Endodermal cell (in vitro differentiated cells): ENCODE results near the gene ACADL. TPM values are rescaled to one million over a fixed set of nuclear protein-coding genes. Genes with fewer than 3 reads are reported as not detected.
"Not testable (repeated sequence)": the region's sequence is repeated elsewhere in the genome, so short reads cannot be mapped to it uniquely, and the experiment has no call there.

Experiments used
- DNase-seq: peaks from one replicate; pipeline ENCODE4 v3.0.0-alpha.2; 2017
- H3K27ac ChIP-seq: 2 replicates; pipeline ENCODE4 v1.5.1; 2013; ENCODE audit warnings: mild to moderate bottlenecking, low read depth, low read length, moderate library complexity
- H3K27me3 ChIP-seq: 2 replicates; pipeline ENCODE4 v1.6.1; 2013; ENCODE audit warnings: mild to moderate bottlenecking, low read length, moderate library complexity; ENCODE audit not compliant: insufficient read depth, control insufficient read depth, poor library complexity, severe bottlenecking
- H3K36me3 ChIP-seq: 2 replicates; pipeline ENCODE4 v1.7.0; 2013; ENCODE audit warnings: mild to moderate bottlenecking, low read length, moderate library complexity; ENCODE audit not compliant: control insufficient read depth, insufficient read depth
- H3K4me1 ChIP-seq: one replicate; pipeline ENCODE4 v1.7.0; 2013; ENCODE audit warnings: low read length; ENCODE audit not compliant: control insufficient read depth, insufficient read depth
- H3K4me3 ChIP-seq: 2 replicates; pipeline ENCODE4 v1.5.1; 2013; ENCODE audit warnings: mild to moderate bottlenecking, low read length, moderate library complexity
- H3K9ac ChIP-seq: 2 replicates; pipeline ENCODE4 v1.6.1; 2013; ENCODE audit warnings: mild to moderate bottlenecking, low read length, moderate library complexity; ENCODE audit not compliant: poor library complexity, severe bottlenecking; ENCODE audit errors: extremely low read depth
- H3K9me3 ChIP-seq: 2 replicates; pipeline ENCODE4 v1.6.1; 2013; ENCODE audit warnings: mild to moderate bottlenecking, low read length, moderate library complexity; ENCODE audit not compliant: control insufficient read depth
- H3K27ac Mint-ChIP-seq: 2 replicates; pipeline ENCODE4 v1.8.0; 2020; ENCODE audit warnings: mixed read lengths
- H3K27me3 Mint-ChIP-seq: 2 replicates; pipeline ENCODE4 v1.8.0; 2021; ENCODE audit warnings: mild to moderate bottlenecking, mixed read lengths; ENCODE audit not compliant: insufficient read depth
- H3K36me3 Mint-ChIP-seq: 2 replicates; pipeline ENCODE4 v1.8.0; 2020; ENCODE audit warnings: low read depth, mixed read lengths
- H3K4me1 Mint-ChIP-seq: 2 replicates; pipeline ENCODE4 v1.8.0; 2020; ENCODE audit warnings: mixed read lengths
- H3K4me3 Mint-ChIP-seq: 2 replicates; pipeline ENCODE4 v1.8.0; 2020; ENCODE audit warnings: mild to moderate bottlenecking, moderate library complexity, mixed read lengths
- H3K9me3 Mint-ChIP-seq: 2 replicates; pipeline ENCODE4 v1.8.0; 2020; ENCODE audit warnings: mild to moderate bottlenecking, mixed read lengths
- CTCF ChIP-seq: fragments of 200-600 bp; sonication (generic); conservative IDR thresholded peaks from 2 replicates; pipeline ENCODE4 v1.5.0; 2021; ENCODE audit warnings: antibody characterized with exemption, mild to moderate bottlenecking
- WGBS, 2 experiments: methylation state at CpG; one replicate each; pipeline versions ENCODE4 v1.1.5 to v1.1.7; 2013; ENCODE audit warnings: missing lambda C conversion rate in 2 of 2, mixed read lengths in 1 of 2; ENCODE audit not compliant: insufficient coverage in 1 of 2, insufficient read length in 1 of 2; 5-methylcytosine and 5-hydroxymethylcytosine counted together
- total RNA-seq, 2 donors: library from RNA; stranded (reverse); fragmentation: NEBNext Ultra II Directional in 1 of 2; extraction: Animal tissue kit (Norgen Biotek cat#: 25700) in 1 of 2; gene quantifications; 2 replicates in 1 of 2; 3 replicates in 1 of 2; pipeline ENCODE4 v1.2.1, GENCODE V29; 2021

The ACADL gene
- total RNA-seq, 2 donors from 2014 or later: 0.66 to 1.1 TPM

- Histone ChIP-seq H3K4me3 (peak overlapping the region; percentile 25), H3K36me3 (no peaks in the 10 kb centered on the region), H3K27ac (no peak overlapping the region), H3K9me3 (peaks cover 39% of the 10 kb centered on the region), H3K27me3 (no peaks in the 10 kb centered on the region), H3K4me1 (peaks cover 15% of the 10 kb centered on the region), H3K9ac (no peak overlapping the region)
- DNase-seq: no peak
- Mint-ChIP-seq H3K4me3 (no peak overlapping the region), H3K27ac (peak overlapping the region; percentile 57), H3K9me3 (peaks cover 41% of the 10 kb centered on the region), H3K27me3 (no peaks in the 10 kb centered on the region), H3K4me1 (peaks cover 43% of the 10 kb centered on the region), H3K36me3 (peaks cover 18% of the 10 kb centered on the region)
- WGBS, 2 experiments: 86% methylated on average over 1 of the region's 1 CpG; no CpG with 5 or more reads in 1 of the 2 experiments
- no peak for TF ChIP-seq CTCF
These were observed 44.8 kb downstream of the ACADL start for GRCh38 chr2:210180477-210180876.

GRCh38 chr2:210179351-210179990, 45.8 kb downstream of the ACADL start:
- Mint-ChIP-seq H3K4me3 (no peak overlapping the region), H3K9me3 (peaks cover 31% of the 10 kb centered on the region), H3K4me1 (peaks cover 43% of the 10 kb centered on the region), H3K36me3 (peaks cover 16% of the 10 kb centered on the region), H3K27me3 (no peaks in the 10 kb centered on the region), H3K27ac (peak overlapping the region; percentile 57)
- TF ChIP-seq CTCF: no peak
- peak overlapping the region; percentile 25 for H3K4me3 ChIP-seq
- H3K27ac ChIP-seq: no peak overlapping the region
- no peaks in the 10 kb centered on the region for H3K27me3 ChIP-seq
- peaks cover 29% of the 10 kb centered on the region for H3K9me3 ChIP-seq
- no peak overlapping the region for H3K9ac ChIP-seq
- no peak for DNase-seq
- H3K4me1 ChIP-seq: peaks cover 15% of the 10 kb centered on the region
- H3K36me3 ChIP-seq: no peaks in the 10 kb centered on the region

- Histone ChIP-seq H3K4me3 (no peak overlapping the region), H3K9ac (no peak overlapping the region), H3K36me3 (no peaks in the 10 kb centered on the region), H3K27me3 (no peaks in the 10 kb centered on the region), H3K27ac (no peak overlapping the region), H3K9me3 (peaks cover 16% of the 10 kb centered on the region), H3K4me1 (peaks cover 15% of the 10 kb centered on the region)
- H3K4me1 Mint-ChIP-seq: peaks cover 44% of the 10 kb centered on the region
- no peak overlapping the region for H3K4me3 Mint-ChIP-seq
- TF ChIP-seq CTCF: no peak
- H3K9me3 Mint-ChIP-seq: peaks cover 14% of the 10 kb centered on the region
- no peaks in the 10 kb centered on the region for H3K27me3 Mint-ChIP-seq
- H3K27ac Mint-ChIP-seq: peak overlapping the region; percentile 75
- peak; percentile 64 for DNase-seq
- peaks cover 4% of the 10 kb centered on the region for H3K36me3 Mint-ChIP-seq
- WGBS, 2 experiments: 73% methylated on average over 1 of the region's 1 CpG; no CpG with 5 or more reads in 1 of the 2 experiments
These were observed 47.5 kb downstream of the ACADL start for GRCh38 chr2:210177769-210178168.

GRCh38 chr2:210177115-210177514, 48.1 kb downstream of the ACADL start:
- H3K27ac Mint-ChIP-seq, H3K27ac ChIP-seq, H3K4me3 Mint-ChIP-seq, H3K9me3 ChIP-seq, H3K4me3 ChIP-seq, H3K27me3 ChIP-seq, H3K27me3 Mint-ChIP-seq, H3K9ac ChIP-seq, H3K36me3 ChIP-seq, H3K36me3 Mint-ChIP-seq, H3K9me3 Mint-ChIP-seq, DNase-seq: not testable (repeated sequence)
- peaks cover 45% of the 10 kb centered on the region for H3K4me1 Mint-ChIP-seq
- 83 to 94% methylated on average over 1 of the region's 1 CpG for WGBS, 2 experiments
- peaks cover 15% of the 10 kb centered on the region for H3K4me1 ChIP-seq
